GM19328 (cell line): ENCODE measurements around the gene ANAPC16.

Experiments
- ATAC-seq: cut with Tn5 transposase; IDR thresholded peaks from one replicate; pipeline ENCODE4 v1.9.1; 2021; ENCODE audit warnings: mild to moderate bottlenecking, moderate library complexity; ENCODE audit not compliant: unreplicated experiment

ANAPC16 gene

GRCh38 chr10:72242675-72243074 is 26.9 kb downstream of the ANAPC16 start:
- ATAC-seq = no peak

- no peak for ATAC-seq
Measured at GRCh38 chr10:72243822-72244437, 28.1 kb downstream of the ANAPC16 start.

GRCh38 chr10:72244573-72245038 is 28.8 kb downstream of the ANAPC16 start:
- ATAC-seq = no peak

- ATAC-seq = no peak
Measured at GRCh38 chr10:72245949-72246525, 30.2 kb downstream of the ANAPC16 start.

GRCh38 chr10:72248468-72249151 is 32.8 kb downstream of the ANAPC16 start:
- ATAC-seq = peak; percentile 65

GRCh38 chr10:72249176-72249862 is 33.5 kb downstream of the ANAPC16 start:
- ATAC-seq = peak; percentile 6

GRCh38 chr10:72250666-72251065 is 34.9 kb downstream of the ANAPC16 start:
- no peak for ATAC-seq

DNA sequence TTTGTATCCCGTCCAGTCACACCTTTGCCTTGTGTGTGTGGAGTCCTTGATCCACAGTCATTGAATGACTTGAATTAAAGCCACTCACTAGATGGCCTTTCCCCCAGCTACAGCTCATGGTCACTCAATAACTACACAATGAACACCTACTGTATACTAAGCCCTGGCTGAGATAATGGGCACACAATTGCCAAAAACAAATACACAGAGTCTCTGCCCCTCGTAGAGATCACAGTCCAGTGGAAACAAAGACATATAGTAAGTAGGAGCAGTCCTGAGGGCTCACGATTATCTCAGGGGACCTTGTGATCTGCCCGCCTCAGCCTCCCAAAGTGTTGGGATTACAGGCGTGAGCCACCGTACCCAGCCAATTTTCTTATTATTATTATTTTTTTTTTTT is 35.8 kb downstream of the ANAPC16 start:
- no peak for ATAC-seq

- no peak for ATAC-seq
Measured at GRCh38 chr10:72252972-72253371, 37.2 kb downstream of the ANAPC16 start.

GRCh38 chr10:72253578-72253977 is 37.8 kb downstream of the ANAPC16 start:
- ATAC-seq = no peak

DNA sequence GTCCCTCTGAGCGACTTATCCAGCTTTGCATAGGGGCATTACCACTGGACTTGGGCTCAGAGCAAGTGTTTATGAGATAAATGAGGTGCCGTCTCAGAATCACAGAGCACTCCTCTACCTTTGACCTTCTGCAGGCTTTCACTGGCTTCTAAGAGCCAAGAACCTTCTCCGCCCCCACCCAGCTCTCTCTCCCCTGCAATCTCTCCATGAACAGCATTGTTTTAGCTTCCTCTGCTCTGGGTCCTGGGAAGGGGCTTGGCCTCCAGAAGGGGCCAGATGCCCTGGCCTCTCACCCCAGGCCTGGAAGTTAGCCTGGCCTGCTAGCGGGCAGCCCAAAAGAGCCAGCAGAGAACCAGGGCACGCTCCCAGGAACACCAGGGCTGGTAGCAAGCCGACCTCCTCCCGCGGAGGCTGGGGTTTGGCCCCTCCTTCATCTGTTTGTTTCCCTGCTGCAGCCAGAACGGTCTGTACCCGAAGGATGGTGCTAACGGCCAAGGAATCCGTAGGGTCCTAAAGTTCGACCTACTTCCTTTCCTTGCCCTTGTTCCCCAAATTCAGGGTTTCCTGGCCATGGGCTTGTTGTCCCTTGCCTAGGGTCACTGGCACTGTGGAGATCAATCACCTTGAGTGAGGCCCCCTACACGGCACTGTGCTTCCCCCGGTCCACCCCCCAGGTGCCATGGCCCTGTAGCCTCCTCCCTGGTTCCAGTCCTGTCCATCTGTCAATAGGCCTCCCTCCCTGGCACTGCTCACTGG is 39.2 kb downstream of the ANAPC16 start:
- ATAC-seq = no peak

DNA sequence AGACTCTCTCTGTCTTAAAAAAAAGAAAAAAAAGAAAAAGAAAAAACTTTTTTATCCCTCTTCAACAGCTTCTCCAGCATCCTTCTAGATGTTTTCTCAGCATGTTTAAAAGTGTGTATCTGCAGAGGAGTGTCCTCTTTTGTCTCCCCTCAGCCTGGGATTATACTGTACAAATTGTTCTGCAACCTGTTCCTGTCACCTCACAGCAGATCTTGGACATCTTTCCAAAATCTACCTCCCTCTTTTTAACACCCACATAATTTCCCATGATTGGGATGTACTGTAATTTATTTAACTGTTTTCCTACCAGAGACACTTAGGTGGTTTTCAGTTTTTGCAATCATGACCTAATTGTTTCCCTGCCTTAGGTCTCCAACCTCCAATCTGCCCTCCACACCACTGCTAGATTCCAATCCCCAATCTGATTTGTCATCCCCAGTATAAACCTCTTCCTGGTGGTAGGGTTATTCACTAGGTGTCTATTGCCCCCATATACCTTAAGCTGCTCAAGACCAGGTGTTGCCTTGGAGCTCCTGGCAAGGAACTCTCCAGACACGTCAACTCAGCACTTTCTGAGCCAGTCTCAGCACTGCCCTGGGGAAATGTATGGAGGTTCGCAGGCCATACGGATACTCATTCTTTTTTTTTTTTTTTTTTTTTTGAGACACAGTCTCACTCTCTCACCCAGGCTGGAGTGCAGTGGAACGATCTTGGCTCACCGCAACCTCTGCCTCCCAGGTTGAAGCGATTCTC is 40.3 kb downstream of the ANAPC16 start:
- no peak for ATAC-seq

- ATAC-seq = no peak
Measured at GRCh38 chr10:72257051-72257892, 41.5 kb downstream of the ANAPC16 start.

DNA sequence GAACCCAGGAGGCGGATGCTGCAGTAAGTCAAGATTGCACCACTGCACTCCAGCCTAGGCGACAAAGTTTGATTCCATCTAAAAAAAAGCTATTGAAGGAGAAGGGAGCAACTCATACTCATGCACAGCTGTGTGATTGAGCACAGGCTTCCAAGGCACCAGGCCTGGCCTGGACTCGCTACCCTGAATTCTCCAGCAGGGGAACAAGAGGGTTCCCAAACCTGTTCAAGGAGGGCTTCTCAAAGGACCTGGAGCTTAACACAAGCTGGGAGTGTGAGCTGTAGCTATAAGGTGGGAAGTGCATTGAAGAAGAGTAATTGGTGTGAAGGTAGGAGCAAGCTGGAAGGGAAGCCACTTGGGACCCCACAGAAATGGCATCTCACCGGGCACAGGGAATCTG is 42.8 kb downstream of the ANAPC16 start:
- ATAC-seq = no peak

GRCh38 chr10:72259491-72260238 is 43.9 kb downstream of the ANAPC16 start:
- ATAC-seq = no peak

- ATAC-seq = peak; percentile 55
Measured at GRCh38 chr10:72260239-72260975, 44.6 kb downstream of the ANAPC16 start.

DNA sequence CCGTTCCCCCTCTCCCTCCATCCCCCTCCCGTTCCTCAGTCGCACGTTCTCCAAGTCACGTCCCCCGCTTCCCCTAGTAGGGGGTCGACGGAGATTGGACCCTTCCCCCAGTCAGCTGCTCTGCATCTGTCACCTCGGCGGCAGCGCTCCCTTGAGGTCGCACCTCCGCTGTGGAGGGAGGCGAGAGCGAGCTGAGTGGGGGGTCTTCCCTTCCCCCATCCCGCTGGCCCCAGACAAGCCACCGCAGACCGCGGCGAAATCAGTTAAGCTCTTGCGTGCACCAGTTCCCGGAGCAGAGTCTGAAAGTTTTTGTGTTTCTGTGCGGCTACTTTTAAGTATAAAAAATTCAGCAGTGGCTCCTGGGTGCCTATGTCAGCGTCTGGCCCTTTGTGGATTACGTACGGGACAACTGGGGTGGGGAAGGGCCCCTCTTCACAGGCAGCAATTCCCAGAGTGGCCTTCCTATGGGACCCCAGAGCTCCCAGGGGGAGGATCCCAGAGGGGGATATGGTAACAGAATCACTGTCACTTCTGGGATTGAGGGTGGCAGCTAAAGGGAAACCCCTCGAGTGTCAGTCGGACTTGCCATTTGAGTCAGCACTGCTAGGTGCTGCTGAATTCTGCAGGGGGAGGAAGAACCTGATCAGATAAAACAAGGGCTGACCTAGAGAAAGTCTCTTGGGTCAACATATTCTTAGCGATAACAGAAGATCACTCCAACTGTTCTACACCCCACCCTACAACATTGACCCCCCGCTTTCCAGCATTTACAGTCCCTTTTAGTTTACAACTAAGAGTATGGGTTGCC is 45.4 kb downstream of the ANAPC16 start:
- peak; percentile 51 for ATAC-seq
